GM10248 (cell line): ENCODE results near the gene SSH3.

ENCODE experiments used
- CTCF ChIA-PET: fragments of 300-600 bp; sonication (Branson Sonifier 250); formaldehyde crosslinking; extraction: SDS; loops from one replicate; lab custom pipeline; 2021; ENCODE audit warnings: antibody characterized with exemption; lab: Yijun Ruan, JAX
- POLR2A ChIA-PET: fragments of 350-650 bp; sonication (Branson Sonifier 250); formaldehyde crosslinking; extraction: SDS; loops from one replicate; lab custom pipeline; 2020; ENCODE audit warnings: antibody characterized with exemption; lab: Yijun Ruan, JAX
- DNase-seq: peaks from one replicate; pipeline ENCODE4 v3.0.0; 2012; ENCODE audit errors: extremely low spot score
- CTCF ChIP-seq: IDR thresholded peaks from 2 replicates; pipeline ENCODE4 v1.5.1; 2012; ENCODE audit warnings: mild to moderate bottlenecking, low read depth; ENCODE audit errors: extremely low read depth, missing control alignments, control extremely low read depth

SSH3 gene

GRCh38 chr11:67352546-67353316, 49.4 kb downstream of the SSH3 start:
- TF ChIP-seq CTCF: no peak
- CTCF ChIA-PET: interaction anchor here (1.0 to 37.4 kb wide), 13 partner anchors 8 to 262 kb away, joined by 3 to 1573 read pairs (median 4); partner anchors contain the start of genes CLCF1, CORO1B, GRK2 and KDM2A
- peak; percentile 62 for DNase-seq
- POLR2A ChIA-PET: interaction anchor here (0.6 to 1.5 kb wide), 9 partner anchors 9 to 81 kb away, joined by 3 to 7 read pairs (median 4); partner anchors contain the start of gene PPP1CA

- no peak for TF ChIP-seq CTCF
Measured at GRCh38 chr11:67353317-67354074, 50.2 kb downstream of the SSH3 start, which contains the start of gene POLD4. Gene POLD4, minus strand, starts transcription at chr11:67353546. Its CDS starts 147 bp downstream, at chr11:67353399.

GRCh38 chr11:67354075-67355022, 51.0 kb downstream of the SSH3 start:
- CTCF ChIA-PET: interaction anchor here (1.1 to 37.4 kb wide), 9 partner anchors 8 to 260 kb away, joined by 3 to 1573 read pairs (median 4); partner anchors contain the start of genes CLCF1, CORO1B, PPP1CA and RAD9A
- peak; percentile 32 for DNase-seq

More at GRCh38 chr11:67353317-67354074, 50.2 kb downstream of the SSH3 start, which contains the start of gene POLD4:
- ChIA-PET POLR2A (interaction anchor here (0.6 to 1.5 kb wide), 12 partner anchors 8 to 113 kb away, joined by 3 to 7 read pairs (median 4); partner anchors contain the start of genes PPP1CA and RAD9A), CTCF (interaction anchor here (1.0 to 37.4 kb wide), 11 partner anchors 8 to 261 kb away, joined by 3 to 1573 read pairs (median 4); partner anchors contain the start of genes CLCF1, CORO1B, GRK2 and PPP1CA)
- peak; percentile 98 for DNase-seq

GRCh38 chr11:67355023-67355793, 51.9 kb downstream of the SSH3 start:
- ChIA-PET CTCF (interaction anchor here (1.0 to 37.4 kb wide), 7 partner anchors 7 to 161 kb away, joined by 3 to 1573 read pairs (median 14); partner anchors contain the start of genes CDK2AP2, CLCF1, PPP1CA and RAD9A), POLR2A (no interaction called here)
- no peak for TF ChIP-seq CTCF

More at GRCh38 chr11:67354075-67355022, 51.0 kb downstream of the SSH3 start:
- POLR2A ChIA-PET: interaction anchor here (0.6 to 1.5 kb wide), 5 partner anchors 8 to 114 kb away, joined by 3 to 4 read pairs (median 3); partner anchors contain the start of gene RAD9A
- no peak for TF ChIP-seq CTCF

GRCh38 chr11:67355794-67356386, 52.6 kb downstream of the SSH3 start:
- CTCF ChIA-PET: interaction anchor here (0.8 to 37.4 kb wide), 13 partner anchors 16 to 304 kb away, joined by 3 to 1573 read pairs (median 4); partner anchors contain the start of genes CDK2AP2, CLCF1, KDM2A and NUDT8
- no peak for TF ChIP-seq CTCF
- POLR2A ChIA-PET: interaction anchor here (0.8 kb wide), 1 partner anchor 27 kb away, joined by 4 read pairs; no protein-coding TSS in a partner anchor
- DNase-seq: peak; percentile 1

More at GRCh38 chr11:67355023-67355793, 51.9 kb downstream of the SSH3 start:
- DNase-seq: peak; percentile 5
